Heart left ventricle (tissue), 13 donors: ENCODE measurements around the gene TEN1.

Experiments used
- POLR2A ChIP-seq, 2 donors: fragments of 450-650 bp; IDR thresholded peaks; one replicate each; pipeline ENCODE4 v1.6.1; 2017; ENCODE audit warnings: antibody characterized with exemption in 2 of 2, mild to moderate bottlenecking in 2 of 2, moderate library complexity in 2 of 2
- TF ChIP-seq, protein P1 (sequence below), 12 donors: fragments of 200-600 bp; sonication (generic) in 4 of 12; IDR thresholded peaks; one replicate each; pipeline versions ENCODE4 v1.5.0 to v1.8.0; 2018 to 2022; ENCODE audit warnings: antibody characterized with exemption in 12 of 12, mild to moderate bottlenecking in 5 of 12
- donor health status: ischemic (EF 13 %, LVEDD 7.1; RV severe dilation, severe dysfunction).
- donor health status: DM: no; HTN: yes; CAD: no.
- donor health status: DM: no; HTN: no; CAD: no.
- donor health status: ischemic (EF 25% LVEDD 6.9; RV normal size, moderate dysfunction).
- donor health status: ischemic (EF 25% LVEDD 5.7; RV mildly dilated, moderate dysfunction).
- donor health status: ischemic (EF 35%, LVEDD 5.7; RV mildly dilated, moderate dysfunction).
- donor health status: nonischemic (EF 11% LVEDD 7.7; RV severe dilation, severe dysfunction).
- donor health status: DM: yes; HTN: yes; CAD: no.
- donor health status: PGD.
- donor health status: ischemic (EF 29% LVEDD 5.4; RV normal size, mild dysfunction).
- donor health status: nonischemic (EF 23%, LVEDD 6.1; RV moderate dilation, normal function).

DNA sequence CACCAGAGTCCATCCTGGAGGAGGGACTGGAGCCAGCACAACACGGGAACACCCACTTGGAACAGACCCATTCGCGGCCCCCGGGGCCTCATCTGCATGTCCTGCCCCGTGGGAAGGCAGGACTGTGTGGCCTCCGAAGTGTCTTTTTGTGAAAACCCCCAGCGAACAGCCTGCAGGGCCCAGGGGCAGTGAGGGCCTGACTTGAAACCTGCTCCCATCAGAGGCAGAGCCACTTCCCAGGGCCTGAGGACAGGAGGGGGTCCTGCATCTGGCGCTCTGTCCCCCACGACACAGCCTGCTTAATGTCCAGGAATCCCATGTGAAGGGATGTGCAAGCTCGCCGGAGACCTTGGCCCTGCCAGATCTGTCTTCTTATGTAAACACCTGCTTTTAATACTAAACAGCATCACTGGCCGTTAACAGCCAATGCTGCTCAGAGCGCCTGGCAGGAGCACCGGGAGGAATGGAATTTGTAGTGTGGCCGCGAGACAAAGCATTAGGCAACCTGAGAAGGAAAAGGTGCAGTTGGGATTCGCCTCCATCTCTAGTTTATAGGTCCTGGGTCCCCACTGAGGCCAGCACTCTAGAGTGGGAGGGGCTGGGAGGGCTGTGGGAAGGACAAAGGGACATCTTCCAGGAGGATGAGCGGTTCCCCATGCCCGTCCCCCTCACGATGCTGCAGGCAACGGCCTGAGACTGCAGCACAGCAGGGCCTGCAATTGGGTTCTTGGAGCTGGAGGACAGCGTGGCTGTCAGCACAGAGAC, 57.6 kb downstream of the TEN1 start:
- TF ChIP-seq, protein P1, sequence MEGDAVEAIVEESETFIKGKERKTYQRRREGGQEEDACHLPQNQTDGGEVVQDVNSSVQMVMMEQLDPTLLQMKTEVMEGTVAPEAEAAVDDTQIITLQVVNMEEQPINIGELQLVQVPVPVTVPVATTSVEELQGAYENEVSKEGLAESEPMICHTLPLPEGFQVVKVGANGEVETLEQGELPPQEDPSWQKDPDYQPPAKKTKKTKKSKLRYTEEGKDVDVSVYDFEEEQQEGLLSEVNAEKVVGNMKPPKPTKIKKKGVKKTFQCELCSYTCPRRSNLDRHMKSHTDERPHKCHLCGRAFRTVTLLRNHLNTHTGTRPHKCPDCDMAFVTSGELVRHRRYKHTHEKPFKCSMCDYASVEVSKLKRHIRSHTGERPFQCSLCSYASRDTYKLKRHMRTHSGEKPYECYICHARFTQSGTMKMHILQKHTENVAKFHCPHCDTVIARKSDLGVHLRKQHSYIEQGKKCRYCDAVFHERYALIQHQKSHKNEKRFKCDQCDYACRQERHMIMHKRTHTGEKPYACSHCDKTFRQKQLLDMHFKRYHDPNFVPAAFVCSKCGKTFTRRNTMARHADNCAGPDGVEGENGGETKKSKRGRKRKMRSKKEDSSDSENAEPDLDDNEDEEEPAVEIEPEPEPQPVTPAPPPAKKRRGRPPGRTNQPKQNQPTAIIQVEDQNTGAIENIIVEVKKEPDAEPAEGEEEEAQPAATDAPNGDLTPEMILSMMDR (IDR thresholded peaks at IDR 0.05): no peak
- TF ChIP-seq POLR2A (IDR thresholded peaks at IDR 0.05): no peak
